Measurements from ENCODE around the gene RNF5. TPM values are rescaled to one million over a fixed set of nuclear protein-coding genes. Genes with fewer than 3 reads are reported as not detected.

Gene RNF5
- total RNA-seq, 1 donor from 2014 or later, result 79.9 TPM

- no peak within 1 kb of the TSS for H3K4me3 ChIP-seq (ENCODE audit: low read depth, low read length)
- TF ChIP-seq CTCF (conservative IDR thresholded peaks at IDR 0.05; ENCODE audit: low read depth, low read length), result no peak
- no peak for DNase-seq (ENCODE audit: low read depth)
Measured at GRCh38 chr6:32223258-32224235, 45.3 kb downstream of the RNF5 start, which contains the start of gene NOTCH4. TSS of gene NOTCH4 (minus strand) at chr6:32224067. CDS start at chr6:32223928, 139 bp downstream.

GRCh38 chr6:32224696-32225095 lies 46.5 kb downstream of the RNF5 start:
- DNase-seq (ENCODE audit: low read depth), result no peak
- H3K4me3 ChIP-seq (ENCODE audit: low read depth, low read length), result no peak overlapping the region
- TF ChIP-seq CTCF (conservative IDR thresholded peaks at IDR 0.05; ENCODE audit: low read depth, low read length), result no peak

- no peak for TF ChIP-seq CTCF (conservative IDR thresholded peaks at IDR 0.05; ENCODE audit: low read depth, low read length)
- DNase-seq (ENCODE audit: low read depth), result no peak
- H3K4me3 ChIP-seq (ENCODE audit: low read depth, low read length), result no peak overlapping the region
Measured at GRCh38 chr6:32226434-32226833, 48.2 kb downstream of the RNF5 start.

Other genes starting within 250 kb of the RNF5 start
- gene CFB, start 232.3 kb upstream of the RNF5 start, total RNA-seq, result 0.81 and 2.2 TPM in 2 replicates
- gene NELFE, start 219.4 kb upstream of the RNF5 start, total RNA-seq, result 113 and 132 TPM in 2 replicates
- 42.0 and 51.9 TPM in 2 replicates for gene SKIC2, start 219.2 kb upstream of the RNF5 start, total RNA-seq
- gene DXO, start 206.3 kb upstream of the RNF5 start, total RNA-seq, result 20.0 and 20.9 TPM in 2 replicates
- 1.0 and 1.6 TPM in 2 replicates for gene C4A, start 196.3 kb upstream of the RNF5 start, total RNA-seq
- 1.1 and 1.2 TPM in 2 replicates for gene C4B, start 163.6 kb upstream of the RNF5 start, total RNA-seq
- gene CYP21A2, start 140.0 kb upstream of the RNF5 start, total RNA-seq, result not detected in 2 replicates
- 0.23 TPM in 1 of 2 replicates, not detected in the other for gene TNXB, start 69.1 kb upstream of the RNF5 start, total RNA-seq
- 21.3 and 23.2 TPM in 2 replicates for gene ATF6B, start 50.2 kb upstream of the RNF5 start, total RNA-seq
- 2.5 and 7.2 TPM in 2 replicates for gene FKBPL, start 48.1 kb upstream of the RNF5 start, total RNA-seq
- not detected in 2 replicates for gene PRRT1, start 26.5 kb upstream of the RNF5 start, total RNA-seq
- gene PPT2, start 24.3 kb upstream of the RNF5 start, total RNA-seq, result 23.2 and 39.4 TPM in 2 replicates
- 3.1 and 6.5 TPM in 2 replicates for gene EGFL8, start 13.8 kb upstream of the RNF5 start, total RNA-seq
- 57.1 and 72.2 TPM in 2 replicates for gene AGPAT1, start 2.3 kb upstream of the RNF5 start, total RNA-seq
- gene AGER, start 5.8 kb downstream of the RNF5 start, total RNA-seq, result 0.80 and 1.4 TPM in 2 replicates
- gene PBX2, start 11.8 kb downstream of the RNF5 start, total RNA-seq, result 38.3 and 44.5 TPM in 2 replicates
- 15.7 and 17.8 TPM in 2 replicates for gene GPSM3, start 14.2 kb downstream of the RNF5 start, total RNA-seq
- gene NOTCH4, start 45.7 kb downstream of the RNF5 start, total RNA-seq, result 2.0 and 3.3 TPM in 2 replicates
- not detected in 2 replicates for gene TSBP1, start 193.5 kb downstream of the RNF5 start, total RNA-seq
- 0.63 TPM in 1 of 2 replicates, not detected in the other for gene BTNL2, start 228.8 kb downstream of the RNF5 start, total RNA-seq